ENCODE results near the gene ATG16L1. TPM values are rescaled to one million over a fixed set of nuclear protein-coding genes. Genes with fewer than 3 reads are reported as not detected.

Gene ATG16L1
- total RNA-seq, 4 donors from 2014 or later: 12.3 to 38.0 (median 22.8) TPM

GRCh38 chr2:233234264-233234663 lies 17.2 kb upstream of the ATG16L1 start:
- no peak for DNase-seq
- WGBS, 2 donors: 64 to 72% methylated on average over 2 of the region's 2 CpGs
- Histone ChIP-seq H3K9me3 (no peaks in the 10 kb centered on the region), H3K36me3 (no peaks in the 10 kb centered on the region), H3K4me3 (no peak overlapping the region), H3K27ac (no peak overlapping the region), H3K4me1 (no peaks in the 10 kb centered on the region), H3K27me3 (no peaks in the 10 kb centered on the region)
- intact Hi-C loops (cut with DNase I): loop anchor here (10.0 kb wide), 1 partner anchor 199 kb away; the partner anchor contains the start of gene NEU2
- TF ChIP-seq POLR2A (IDR thresholded peaks at IDR 0.05): no peak
- TF ChIP-seq CTCF (IDR thresholded peaks at IDR 0.05): no peak

- intact Hi-C loops (cut with DNase I): loop anchor here (10.0 kb wide), 1 partner anchor 200 kb away; the partner anchor contains the start of gene NEU2
- TF ChIP-seq POLR2A (IDR thresholded peaks at IDR 0.05) (no peak), CTCF (IDR thresholded peaks at IDR 0.05) (no peak)
- H3K4me1 ChIP-seq: no peaks in the 10 kb centered on the region
These were observed 16.5 kb upstream of the ATG16L1 start for GRCh38 chr2:233234996-233235395.

GRCh38 chr2:233235977-233236376 lies 15.5 kb upstream of the ATG16L1 start:
- no peak for DNase-seq
- Histone ChIP-seq H3K4me1 (no peaks in the 10 kb centered on the region), H3K4me3 (no peak overlapping the region), H3K36me3 (no peaks in the 10 kb centered on the region), H3K27ac (no peak overlapping the region), H3K9me3 (no peaks in the 10 kb centered on the region), H3K27me3 (no peaks in the 10 kb centered on the region)
- TF ChIP-seq CTCF (IDR thresholded peaks at IDR 0.05): no peak
- TF ChIP-seq POLR2A (IDR thresholded peaks at IDR 0.05): no peak
- intact Hi-C loops (cut with DNase I): loop anchor here (10.0 kb wide), 1 partner anchor 201 kb away; the partner anchor contains the start of gene NEU2
- 61 to 79% methylated on average over 7 of the region's 9 CpGs for WGBS, 2 donors

More at GRCh38 chr2:233234996-233235395, 16.5 kb upstream of the ATG16L1 start:
- no peaks in the 10 kb centered on the region for H3K9me3 ChIP-seq
- no peaks in the 10 kb centered on the region for H3K36me3 ChIP-seq
- 77 to 86% methylated on average over 3 of the region's 3 CpGs for WGBS, 2 donors
- H3K27me3 ChIP-seq: no peaks in the 10 kb centered on the region
- no peak overlapping the region for H3K4me3 ChIP-seq
- H3K27ac ChIP-seq: no peak overlapping the region
- DNase-seq: no peak

- Histone ChIP-seq H3K9me3 (no peaks in the 10 kb centered on the region), H3K27me3 (no peaks in the 10 kb centered on the region), H3K4me3 (no peak overlapping the region), H3K4me1 (peaks cover 2 to 6% (median 4%) of the 10 kb centered on the region in 3 donors), H3K36me3 (no peaks in the 10 kb centered on the region), H3K27ac (no peak overlapping the region)
- no peak for DNase-seq
- intact Hi-C loops (cut with DNase I): loop anchor here (10.0 kb wide), 1 partner anchor 202 kb away; the partner anchor contains the start of gene NEU2
- WGBS, 2 donors: 69 to 73% methylated on average over 6 to 7 of the region's 7 CpGs
- TF ChIP-seq POLR2A (IDR thresholded peaks at IDR 0.05): no peak
These were observed 14.5 kb upstream of the ATG16L1 start for GRCh38 chr2:233236820-233237589.

GRCh38 chr2:233240897-233241296 lies 10.6 kb upstream of the ATG16L1 start:
- Histone ChIP-seq H3K4me3 (no peak overlapping the region), H3K9me3 (no peaks in the 10 kb centered on the region), H3K27me3 (no peaks in the 10 kb centered on the region), H3K36me3 (no peaks in the 10 kb centered on the region), H3K4me1 (peaks cover 5 to 11% (median 5%) of the 10 kb centered on the region in 3 donors), H3K27ac (no peak overlapping the region)
- WGBS, 2 donors: 53 to 67% methylated on average over 2 of the region's 2 CpGs
- TF ChIP-seq CTCF (IDR thresholded peaks at IDR 0.05): no peak
- TF ChIP-seq POLR2A (IDR thresholded peaks at IDR 0.05): no peak
- intact Hi-C loops (cut with DNase I): loop anchor here (10.0 kb wide), 1 partner anchor 386 kb away; no protein-coding TSS in a partner anchor
- DNase-seq: no peak

All from esophagus squamous epithelium (tissue), 5 donors.